HepG2 (cell line): ENCODE measurements around the gene STRN3. TPM values are rescaled to one million over a fixed set of nuclear protein-coding genes. Genes with fewer than 3 reads are reported as not detected.
A peak's percentile ranks its signal among the peaks of the same experiment; 100 is the strongest.

ENCODE experiments used
- ARID4A ChIP-seq: sonication (generic); formaldehyde crosslinking; IDR thresholded peaks from 2 replicates; pipeline ENCODE4 v1.5.0; 2020; ENCODE audit warnings: mild to moderate bottlenecking, missing genetic modification reagents, borderline replicate concordance
- BCL6 ChIP-seq: IDR thresholded peaks from 2 replicates; pipeline ENCODE4 v1.6.1; 2016; ENCODE audit warnings: missing genetic modification reagents, missing compliant biosample characterization
- HNRNPL ChIP-seq: fragments of 200-400 bp; formaldehyde crosslinking; IDR thresholded peaks from 2 replicates; pipeline ENCODE4 v1.6.1; 2017; ENCODE audit warnings: mild to moderate bottlenecking, low read depth, low read length
- KMT2B ChIP-seq: IDR thresholded peaks from 2 replicates; pipeline ENCODE4 v1.6.1; 2016; ENCODE audit warnings: missing genetic modification reagents, missing compliant biosample characterization
- MED8 ChIP-seq: sonication (generic); formaldehyde crosslinking; IDR thresholded peaks from 2 replicates; pipeline ENCODE4 v1.8.1; 2023; ENCODE audit warnings: mild to moderate bottlenecking, missing genetic modification reagents; ENCODE audit not compliant: insufficient replicate concordance
- MIER3 ChIP-seq: IDR thresholded peaks from 2 replicates; pipeline ENCODE4 v1.6.1; 2016; ENCODE audit warnings: missing compliant biosample characterization, borderline replicate concordance
- PHB2 ChIP-seq: fragments of 450-650 bp; IDR thresholded peaks from 2 replicates; pipeline ENCODE4 v1.6.1; 2018; ENCODE audit not compliant: partially characterized antibody
- SNRNP70 ChIP-seq: fragments of 200-400 bp; formaldehyde crosslinking; IDR thresholded peaks from 2 replicates; pipeline ENCODE4 v1.6.1; 2017; ENCODE audit warnings: mild to moderate bottlenecking, low read depth, low read length, moderate library complexity
- TOPORS ChIP-seq: sonication (generic); formaldehyde crosslinking; IDR thresholded peaks from 2 replicates; pipeline ENCODE4 v1.8.0; 2023; ENCODE audit warnings: mild to moderate bottlenecking, missing genetic modification reagents
- ZBTB34 ChIP-seq: sonication (generic); formaldehyde crosslinking; IDR thresholded peaks from 2 replicates; pipeline ENCODE4 v1.8.0; 2022; ENCODE audit warnings: mild to moderate bottlenecking, missing genetic modification reagents
- ZNF263 ChIP-seq: sonication (generic); formaldehyde crosslinking; IDR thresholded peaks from 2 replicates; pipeline ENCODE4 v1.4.0; 2020; ENCODE audit warnings: missing genetic modification reagents
- ZNF264 ChIP-seq: sonication (generic); formaldehyde crosslinking; IDR thresholded peaks from 2 replicates; pipeline ENCODE4 v1.4.0; 2020; ENCODE audit warnings: missing genetic modification reagents
- ZNF326 ChIP-seq: sonication (generic); formaldehyde crosslinking; IDR thresholded peaks from 2 replicates; pipeline ENCODE4 v1.4.0; 2020; ENCODE audit warnings: missing genetic modification reagents, borderline replicate concordance
- ZNF512 ChIP-seq: sonication (generic); formaldehyde crosslinking; IDR thresholded peaks from 2 replicates; pipeline ENCODE4 v1.4.0; 2020; ENCODE audit warnings: mild to moderate bottlenecking, missing genetic modification reagents
- ZNF530 ChIP-seq: sonication (generic); formaldehyde crosslinking; IDR thresholded peaks from 2 replicates; pipeline ENCODE4 v1.5.0; 2020; ENCODE audit warnings: low read depth, mild to moderate bottlenecking, missing genetic modification reagents
- ZNF543 ChIP-seq: sonication (generic); formaldehyde crosslinking; IDR thresholded peaks from 2 replicates; pipeline ENCODE4 v1.4.0; 2020; ENCODE audit warnings: mild to moderate bottlenecking, missing genetic modification reagents
- ZNF557 ChIP-seq: sonication (generic); formaldehyde crosslinking; IDR thresholded peaks from 2 replicates; pipeline ENCODE4 v1.4.0; 2020; ENCODE audit warnings: missing genetic modification reagents
- ZNF563 ChIP-seq: sonication (generic); formaldehyde crosslinking; IDR thresholded peaks from 2 replicates; pipeline ENCODE4 v1.8.0; 2022; ENCODE audit warnings: mild to moderate bottlenecking, moderate library complexity, missing genetic modification reagents
- polyA plus RNA-seq, 8 experiments: library from polyadenylated mRNA; depleted of rRNA in 3 of 8; stranded (reverse) in 7 of 8; unstranded in 1 of 8; fragments of >200 nt; fragmentation: Illumina TruSeq in 4 of 8; extraction: Trizol in 4 of 8; gene quantifications; 2 replicates each; pipeline versions ENCODE4 v1.2.1 to v1.2.3, GENCODE V29; 2011 to 2016; ENCODE audit warnings: low read depth in 4 of 8, missing spikeins in 1 of 8, mixed read lengths in 1 of 8; ENCODE audit not compliant: insufficient read depth in 1 of 8
- total RNA-seq, 5 experiments: library from RNA; depleted of rRNA; stranded (reverse); fragments of >200 nt; fragmentation: Illumina TruSeq; extraction: Trizol; gene quantifications; 2 replicates each; pipeline ENCODE4 v1.2.3, GENCODE V29; 2016; ENCODE audit warnings: low read depth in 1 of 5
- TF ChIP-seq, protein P1 (sequence below): IDR thresholded peaks from 2 replicates; pipeline ENCODE4 v1.4.0; 2020; ENCODE audit warnings: mild to moderate bottlenecking, missing genetic modification reagents

STRN3 gene
- total and polyA plus RNA-seq, 2 of the 13 experiments (the other 11 are each of a cell fraction or from before 2014, with no cell fraction given): 49.4 to 123 TPM

GRCh38 chr14:31025367-31026076 is 657 bp downstream of the STRN3 start, which contains the start of gene AP4S1 (continued):
- TF ChIP-seq ZNF512 (CRISPR knock-in tag) (no peak), ZNF326 (CRISPR knock-in tag) (peak; percentile 13; the same call in 1 of the 2 replicates), ZNF543 (CRISPR knock-in tag) (peak; percentile 78), ZNF263 (CRISPR knock-in tag) (peak; percentile 16; the same call in 1 of the 2 replicates), PHB2 (no peak), ARID4A (peak; percentile 90), HNRNPL (no peak), ZNF264 (CRISPR knock-in tag) (peak; percentile 65; the same call in 1 of the 2 replicates), ZNF557 (CRISPR knock-in tag) (0 out of 2 replicates have a peak, but pooled peaks have one; percentile 68), ZNF530 (CRISPR knock-in tag) (no peak), MIER3 (CRISPR knock-in tag) (peak; percentile 42; the same call in 1 of the 2 replicates), TOPORS (CRISPR knock-in tag) (peak; percentile 85; the same call in 1 of the 2 replicates), SNRNP70 (no peak), MED8 (CRISPR knock-in tag) (no peak), BCL6 (CRISPR knock-in tag) (peak; percentile 45), ZNF563 (peak; percentile 94), KMT2B (CRISPR knock-in tag) (peak; percentile 89), ZBTB34 (peak; percentile 25)
- TF ChIP-seq, protein P1, sequence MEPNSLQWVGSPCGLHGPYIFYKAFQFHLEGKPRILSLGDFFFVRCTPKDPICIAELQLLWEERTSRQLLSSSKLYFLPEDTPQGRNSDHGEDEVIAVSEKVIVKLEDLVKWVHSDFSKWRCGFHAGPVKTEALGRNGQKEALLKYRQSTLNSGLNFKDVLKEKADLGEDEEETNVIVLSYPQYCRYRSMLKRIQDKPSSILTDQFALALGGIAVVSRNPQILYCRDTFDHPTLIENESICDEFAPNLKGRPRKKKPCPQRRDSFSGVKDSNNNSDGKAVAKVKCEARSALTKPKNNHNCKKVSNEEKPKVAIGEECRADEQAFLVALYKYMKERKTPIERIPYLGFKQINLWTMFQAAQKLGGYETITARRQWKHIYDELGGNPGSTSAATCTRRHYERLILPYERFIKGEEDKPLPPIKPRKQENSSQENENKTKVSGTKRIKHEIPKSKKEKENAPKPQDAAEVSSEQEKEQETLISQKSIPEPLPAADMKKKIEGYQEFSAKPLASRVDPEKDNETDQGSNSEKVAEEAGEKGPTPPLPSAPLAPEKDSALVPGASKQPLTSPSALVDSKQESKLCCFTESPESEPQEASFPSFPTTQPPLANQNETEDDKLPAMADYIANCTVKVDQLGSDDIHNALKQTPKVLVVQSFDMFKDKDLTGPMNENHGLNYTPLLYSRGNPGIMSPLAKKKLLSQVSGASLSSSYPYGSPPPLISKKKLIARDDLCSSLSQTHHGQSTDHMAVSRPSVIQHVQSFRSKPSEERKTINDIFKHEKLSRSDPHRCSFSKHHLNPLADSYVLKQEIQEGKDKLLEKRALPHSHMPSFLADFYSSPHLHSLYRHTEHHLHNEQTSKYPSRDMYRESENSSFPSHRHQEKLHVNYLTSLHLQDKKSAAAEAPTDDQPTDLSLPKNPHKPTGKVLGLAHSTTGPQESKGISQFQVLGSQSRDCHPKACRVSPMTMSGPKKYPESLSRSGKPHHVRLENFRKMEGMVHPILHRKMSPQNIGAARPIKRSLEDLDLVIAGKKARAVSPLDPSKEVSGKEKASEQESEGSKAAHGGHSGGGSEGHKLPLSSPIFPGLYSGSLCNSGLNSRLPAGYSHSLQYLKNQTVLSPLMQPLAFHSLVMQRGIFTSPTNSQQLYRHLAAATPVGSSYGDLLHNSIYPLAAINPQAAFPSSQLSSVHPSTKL (CRISPR knock-in tag): no peak; the same call in 1 of the 2 replicates
